CD8-positive, alpha-beta memory T cell (primary cell): ENCODE data around the gene CEND1. TPM values are rescaled to one million over a fixed set of nuclear protein-coding genes. Genes with fewer than 3 reads are reported as not detected.

Experiments used
- CTCF ChIA-PET: fragments of 350-600 bp; sonication (Branson Sonifier 250); formaldehyde crosslinking; loops from one replicate; lab custom pipeline; 2021; ENCODE audit warnings: antibody characterized with exemption; lab: Charles Lee
- POLR2A ChIA-PET: fragments of 350-600 bp; sonication (Branson Sonifier 250); formaldehyde crosslinking; loops from one replicate; lab custom pipeline; 2021; ENCODE audit warnings: antibody characterized with exemption; lab: Charles Lee
- DNase-seq, 5 donors: peaks; one replicate each; pipeline versions ENCODE4 v3.0.0 to v3.0.0-alpha.2; 2020 to 2022; ENCODE audit warnings: mixed read lengths in 1 of 5
- H3K27ac ChIP-seq: one replicate; pipeline ENCODE4 v1.7.0; 2013; ENCODE audit warnings: low read depth, mild to moderate bottlenecking, low read length, moderate library complexity
- H3K27me3 ChIP-seq: 2 replicates; pipeline ENCODE4 v1.7.0; 2013; ENCODE audit warnings: low read length, mild to moderate bottlenecking; ENCODE audit not compliant: insufficient read depth, poor library complexity, severe bottlenecking
- H3K36me3 ChIP-seq: 2 replicates; pipeline ENCODE4 v1.7.0; 2013; ENCODE audit warnings: mild to moderate bottlenecking, low read length, moderate library complexity; ENCODE audit not compliant: insufficient read depth
- H3K4me1 ChIP-seq: 2 replicates; pipeline ENCODE4 v1.7.0; 2013; ENCODE audit warnings: mild to moderate bottlenecking, low read length, moderate library complexity; ENCODE audit not compliant: insufficient read depth
- H3K4me3 ChIP-seq: 2 replicates; pipeline ENCODE4 v1.7.0; 2013; ENCODE audit warnings: mild to moderate bottlenecking, low read length
- H3K9me3 ChIP-seq: 2 replicates; pipeline ENCODE4 v1.7.0; 2013; ENCODE audit warnings: mild to moderate bottlenecking, low read length
- H3K27ac Mint-ChIP-seq, 8 donors: one replicate each; pipeline ENCODE4 v1.8.0; 2020 to 2021; ENCODE audit warnings: mixed read lengths in 8 of 8, mild to moderate bottlenecking in 6 of 8, inconsistent platforms in 3 of 8, moderate library complexity in 3 of 8
- H3K27me3 Mint-ChIP-seq, 2 donors: one replicate each; pipeline ENCODE4 v1.8.0; 2020 to 2021; ENCODE audit warnings: mixed read lengths in 2 of 2, mild to moderate bottlenecking in 1 of 2, moderate library complexity in 1 of 2
- H3K36me3 Mint-ChIP-seq, 3 donors: one replicate each; pipeline ENCODE4 v1.8.0; 2020 to 2021; ENCODE audit warnings: mixed read lengths in 3 of 3, inconsistent platforms in 1 of 3, mild to moderate bottlenecking in 1 of 3
- H3K4me1 Mint-ChIP-seq, 3 donors: one replicate each; pipeline ENCODE4 v1.8.0; 2020 to 2021; ENCODE audit warnings: mixed read lengths in 3 of 3, inconsistent platforms in 1 of 3, mild to moderate bottlenecking in 1 of 3
- H3K4me3 Mint-ChIP-seq, 7 donors: one replicate each; pipeline ENCODE4 v1.8.0; 2020 to 2021; ENCODE audit warnings: mixed read lengths in 7 of 7, mild to moderate bottlenecking in 6 of 7, moderate library complexity in 4 of 7, inconsistent platforms in 2 of 7
- H3K9me3 Mint-ChIP-seq, 5 donors: one replicate each; pipeline ENCODE4 v1.8.0; 2020 to 2022; ENCODE audit warnings: mixed read lengths in 5 of 5, mild to moderate bottlenecking in 3 of 5, moderate library complexity in 2 of 5, inconsistent platforms in 1 of 5
- polyA plus RNA-seq: library from polyadenylated mRNA; unstranded; fragments of 300-500 nt; fragmentation: Illumina TruSeq; gene quantifications from one replicate; pipeline ENCODE4 v1.2.3, GENCODE V29; 2021
- total RNA-seq, 2 experiments: library from RNA; stranded (reverse); gene quantifications; one replicate each; pipeline ENCODE4 v1.2.3, GENCODE V29; 2021

CEND1 gene
- total and polyA plus RNA-seq, 3 experiments from 2014 or later = 0.13 to 2.6 (median 2.1) TPM

DNA sequence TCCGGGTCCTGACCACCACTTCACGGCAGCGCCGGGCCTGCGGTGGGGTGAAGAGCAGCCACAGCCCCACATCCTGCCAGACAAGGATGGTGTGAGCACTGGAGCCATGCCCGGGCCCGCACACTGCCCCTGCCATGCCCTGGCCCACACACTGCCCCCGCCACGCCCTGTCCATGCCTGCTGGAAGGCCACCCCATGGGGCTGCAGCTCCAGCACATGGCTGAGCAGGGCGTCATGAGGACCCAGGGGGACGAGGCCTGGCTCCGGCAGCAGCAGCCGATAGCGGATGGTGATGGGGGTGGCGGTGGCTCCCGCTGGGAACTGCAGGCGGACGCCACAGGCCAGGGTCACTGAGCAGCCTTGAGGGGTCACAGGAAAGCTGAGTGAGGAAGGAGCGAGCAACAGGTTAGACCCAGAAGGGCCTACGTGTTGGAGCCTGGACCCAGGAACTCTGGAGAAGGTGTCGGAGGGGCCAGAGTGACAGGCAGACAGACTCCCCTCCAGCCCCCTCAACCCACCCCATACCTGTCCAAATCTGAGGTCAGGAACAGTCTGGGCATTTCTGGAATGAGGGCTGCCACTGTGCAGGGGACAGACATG, 12.2 kb upstream of the CEND1 start:
- H3K9me3 ChIP-seq = no peaks in the 10 kb centered on the region
- Mint-ChIP-seq H3K36me3 (peaks cover 0 to 2% (median 0%) of the 10 kb centered on the region in 3 donors), H3K4me1 (peaks cover 2 to 18% (median 6%) of the 10 kb centered on the region in 3 donors), H3K4me3 (peak overlapping the region in 2 of 7 donors; percentile 19 to 68), H3K27me3 (no peaks in the 10 kb centered on the region), H3K9me3 (no peaks in the 10 kb centered on the region), H3K27ac (peak overlapping the region in 1 of 8 donors; percentile 60)
- H3K4me3 ChIP-seq = no peak overlapping the region
- peaks cover 13% of the 10 kb centered on the region for H3K4me1 ChIP-seq
- H3K36me3 ChIP-seq = no peaks in the 10 kb centered on the region
- POLR2A ChIA-PET = no interaction called here
- H3K27ac ChIP-seq = no peak overlapping the region
- CTCF ChIA-PET = interaction anchor here (1.3 kb wide), 1 partner anchor 54 kb away, joined by 4 read pairs; the partner anchor contains the start of gene TALDO1
- H3K27me3 ChIP-seq = no peaks in the 10 kb centered on the region
- no peak for DNase-seq

DNA sequence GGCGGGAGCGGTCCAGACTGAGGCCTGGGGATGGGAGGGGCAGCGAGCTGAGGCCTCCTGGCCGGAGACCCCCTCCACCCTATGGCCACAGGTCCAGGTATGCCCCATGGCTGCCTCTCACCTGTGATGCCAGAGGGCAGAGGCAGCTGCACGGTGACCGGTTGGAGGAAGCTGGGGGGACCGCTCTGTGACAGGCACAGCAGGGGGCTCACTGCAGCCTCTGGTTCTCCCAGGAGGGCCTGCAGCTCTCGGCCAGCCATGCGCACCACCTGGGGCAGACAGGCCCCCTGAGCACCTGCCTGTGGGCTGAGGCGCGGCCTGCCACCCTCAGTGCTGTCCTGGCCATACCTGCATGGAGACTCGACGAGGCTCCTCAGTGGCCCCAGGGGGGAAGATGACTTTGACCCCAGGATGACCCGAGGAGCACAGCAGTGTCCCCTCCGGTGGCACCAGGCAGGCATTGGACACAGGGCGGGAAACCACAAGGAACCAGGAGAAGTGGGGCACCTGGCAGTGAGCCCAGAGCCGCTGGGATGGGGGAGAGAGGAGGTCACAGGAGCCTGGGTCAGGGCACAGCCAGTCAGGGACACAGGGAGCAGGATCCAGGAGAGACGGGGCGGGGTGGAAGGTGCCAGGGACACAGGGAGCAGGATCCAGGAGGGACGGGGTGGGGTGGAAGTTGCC, 11.3 kb upstream of the CEND1 start:
- Mint-ChIP-seq H3K36me3 (peaks cover 0 to 2% (median 0%) of the 10 kb centered on the region in 3 donors), H3K4me3 (peak overlapping the region in 2 of 7 donors; percentile 11 to 68), H3K27ac (peak overlapping the region in 1 of 8 donors; percentile 23), H3K9me3 (no peaks in the 10 kb centered on the region), H3K4me1 (peaks cover 9 to 27% (median 11%) of the 10 kb centered on the region in 3 donors), H3K27me3 (no peaks in the 10 kb centered on the region)
- Histone ChIP-seq H3K36me3 (no peaks in the 10 kb centered on the region), H3K27ac (no peak overlapping the region), H3K27me3 (no peaks in the 10 kb centered on the region), H3K4me3 (no peak overlapping the region), H3K9me3 (no peaks in the 10 kb centered on the region), H3K4me1 (peaks cover 22% of the 10 kb centered on the region)
- POLR2A ChIA-PET = interaction anchor here (1.3 kb wide), 1 partner anchor 18 kb away, joined by 3 read pairs; the partner anchor contains the start of gene PNPLA2
- DNase-seq = no peak
- CTCF ChIA-PET = interaction anchor here (0.7 to 1.4 kb wide), 3 partner anchors 18 to 54 kb away, joined by 3 to 4 read pairs (median 4); partner anchors contain the start of genes PNPLA2 and TALDO1

DNA sequence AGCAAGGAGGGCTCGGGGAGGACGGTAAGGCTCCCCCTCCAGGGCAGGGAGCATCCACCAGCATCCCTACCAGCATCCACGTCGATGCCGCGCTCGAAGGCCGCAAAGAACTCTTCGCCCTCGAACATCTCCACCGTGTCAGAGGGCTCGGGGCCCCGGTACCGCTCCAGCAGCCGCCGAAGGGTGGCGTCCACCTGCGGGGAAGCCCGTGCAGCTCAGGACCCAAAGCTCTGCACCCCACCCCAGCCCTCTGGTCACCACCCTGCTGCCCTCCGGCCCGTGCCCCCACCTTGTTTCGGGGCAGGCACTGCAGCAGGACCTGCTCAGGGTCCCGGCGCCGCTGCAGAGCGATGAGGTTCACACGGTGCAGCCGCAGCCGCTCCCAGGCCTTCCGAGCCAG, 10.6 kb upstream of the CEND1 start:
- peaks cover 0 to 4% (median 0%) of the 10 kb centered on the region in 3 donors for H3K36me3 Mint-ChIP-seq
- DNase-seq = no peak
- H3K27me3 ChIP-seq = no peaks in the 10 kb centered on the region
- H3K4me3 Mint-ChIP-seq = peak overlapping the region in 1 of 7 donors; percentile 74
- no peaks in the 10 kb centered on the region for H3K36me3 ChIP-seq
- H3K27ac Mint-ChIP-seq = peak overlapping the region in 1 of 8 donors; percentile 56
- ChIA-PET POLR2A (interaction anchor here (1.3 kb wide), 1 partner anchor 18 kb away, joined by 3 read pairs; the partner anchor contains the start of gene PNPLA2), CTCF (interaction anchor here (1.3 to 1.4 kb wide), 2 partner anchors 19 to 53 kb away, joined by 4 read pairs; partner anchors contain the start of genes PNPLA2 and TALDO1)
- peaks cover 27% of the 10 kb centered on the region for H3K4me1 ChIP-seq
- no peaks in the 10 kb centered on the region for H3K9me3 ChIP-seq
- no peaks in the 10 kb centered on the region for H3K27me3 Mint-ChIP-seq
- H3K27ac ChIP-seq = no peak overlapping the region
- peaks cover 13 to 30% (median 14%) of the 10 kb centered on the region in 3 donors for H3K4me1 Mint-ChIP-seq
- no peaks in the 10 kb centered on the region for H3K9me3 Mint-ChIP-seq
- H3K4me3 ChIP-seq = no peak overlapping the region

DNA sequence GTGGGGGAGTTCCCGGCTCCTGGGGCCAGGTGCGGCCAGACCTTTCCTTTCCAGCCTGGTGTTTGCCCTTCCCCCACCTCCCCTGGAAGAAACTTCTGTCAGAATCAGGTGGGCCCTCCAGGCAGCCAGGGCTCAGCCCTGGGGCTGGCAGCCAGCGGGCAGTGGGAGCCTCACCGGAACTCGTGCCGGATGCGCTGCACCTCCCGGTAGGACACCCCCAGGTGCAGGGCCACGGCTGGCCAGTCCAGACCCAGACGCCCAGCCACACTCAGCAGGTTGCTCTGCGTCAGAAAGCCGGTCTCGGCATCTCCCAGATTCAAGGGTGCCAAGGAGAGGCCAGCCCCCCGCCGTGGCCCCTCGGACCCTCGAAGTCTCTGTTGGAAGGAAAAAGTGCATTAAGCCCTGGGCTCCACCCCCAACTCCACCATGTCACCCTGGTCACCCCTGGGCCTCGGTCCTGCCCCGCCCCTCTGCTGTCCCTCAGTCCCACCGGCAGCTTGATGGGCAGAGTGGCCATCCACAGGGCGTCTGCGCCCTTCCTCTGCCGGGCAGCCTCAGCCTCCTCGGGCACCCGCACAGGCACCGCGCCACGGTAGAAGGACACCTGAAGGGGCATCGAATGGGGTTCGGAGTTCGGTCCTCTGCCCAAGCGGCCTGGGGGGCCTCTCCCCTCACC, 9.9 kb upstream of the CEND1 start:
- Mint-ChIP-seq H3K4me3 (peak overlapping the region in 2 of 7 donors; percentile 66 to 74), H3K27ac (peak overlapping the region in 1 of 8 donors; percentile 56), H3K27me3 (no peaks in the 10 kb centered on the region), H3K36me3 (peaks cover 0 to 4% (median 0%) of the 10 kb centered on the region in 3 donors), H3K9me3 (no peaks in the 10 kb centered on the region), H3K4me1 (peaks cover 12 to 28% (median 14%) of the 10 kb centered on the region in 3 donors)
- Histone ChIP-seq H3K4me1 (peaks cover 34% of the 10 kb centered on the region), H3K27me3 (no peaks in the 10 kb centered on the region), H3K36me3 (no peaks in the 10 kb centered on the region), H3K27ac (no peak overlapping the region), H3K9me3 (no peaks in the 10 kb centered on the region), H3K4me3 (no peak overlapping the region)
- no peak for DNase-seq
- ChIA-PET CTCF (interaction anchor here (1.2 to 1.3 kb wide), 2 partner anchors 19 to 24 kb away, joined by 3 to 4 read pairs; partner anchors contain the start of gene PNPLA2), POLR2A (interaction anchor here (1.3 kb wide), 2 partner anchors 19 kb away, joined by 3 to 6 read pairs; partner anchors contain the start of gene PNPLA2)

DNA sequence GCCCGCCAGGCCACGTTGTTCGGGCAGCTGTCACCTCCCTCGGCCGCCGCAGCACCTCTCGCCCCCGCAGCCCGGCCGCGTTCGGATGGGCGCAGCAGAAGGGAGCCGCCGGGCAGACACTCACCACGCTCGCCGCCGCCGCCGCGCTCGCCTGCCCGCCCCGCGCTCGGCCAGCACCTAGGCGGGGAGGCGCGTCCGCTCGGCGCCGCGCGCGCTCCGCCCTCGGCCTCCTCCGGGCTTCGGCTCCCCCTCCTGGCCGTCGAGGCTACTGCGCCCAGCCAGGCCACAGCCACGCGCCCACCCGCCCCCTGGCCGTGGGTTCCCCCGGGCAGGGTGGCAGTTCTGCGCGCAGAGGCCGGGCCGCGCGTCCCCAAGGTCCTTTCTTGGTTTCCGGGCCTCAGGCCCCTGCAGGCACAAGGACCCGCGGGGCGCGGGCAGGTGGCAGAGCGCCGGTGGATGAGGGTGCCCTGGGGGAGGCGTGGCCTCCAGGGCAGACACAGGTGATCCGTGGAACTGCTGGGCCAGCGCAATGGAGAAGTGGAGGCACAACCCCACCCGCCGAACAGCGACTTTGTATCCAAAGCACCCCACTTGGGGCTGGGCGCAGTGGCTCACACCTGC, 8.3 kb upstream of the CEND1 start, which contains the start of gene SLC25A22:
TSS of gene SLC25A22 (minus strand) at position 189 of the 621 bp plus-strand sequence. CDS start 3,275 bp downstream, outside the sequence.
- Mint-ChIP-seq H3K36me3 (peaks cover 0 to 13% (median 0%) of the 10 kb centered on the region in 3 donors), H3K27ac (peak within 1 kb of the TSS; percentile 87 to 98 (median 95)), H3K4me3 (peak within 1 kb of the TSS; percentile 91 to 94 (median 92)), H3K9me3 (no peaks in the 10 kb centered on the region), H3K27me3 (no peaks in the 10 kb centered on the region), H3K4me1 (peaks cover 12 to 26% (median 14%) of the 10 kb centered on the region in 3 donors)
- Histone ChIP-seq H3K27ac (peak within 1 kb of the TSS; percentile 86), H3K27me3 (no peaks in the 10 kb centered on the region), H3K9me3 (no peaks in the 10 kb centered on the region), H3K36me3 (peaks cover 4% of the 10 kb centered on the region), H3K4me3 (peak within 1 kb of the TSS; percentile 92), H3K4me1 (peaks cover 25% of the 10 kb centered on the region)
- ChIA-PET POLR2A (interaction anchor here (0.7 to 1.5 kb wide), 3 partner anchors 21 to 218 kb away, joined by 3 to 6 read pairs (median 4); partner anchors contain the start of genes PNPLA2 and TALDO1), CTCF (interaction anchor here (0.7 to 1.3 kb wide), 4 partner anchors 21 to 102 kb away, joined by 3 to 4 read pairs (median 4); partner anchors contain the start of genes PNPLA2 and TMEM80)
- DNase-seq = peak; percentile 76 to 88 (median 82)

DNA sequence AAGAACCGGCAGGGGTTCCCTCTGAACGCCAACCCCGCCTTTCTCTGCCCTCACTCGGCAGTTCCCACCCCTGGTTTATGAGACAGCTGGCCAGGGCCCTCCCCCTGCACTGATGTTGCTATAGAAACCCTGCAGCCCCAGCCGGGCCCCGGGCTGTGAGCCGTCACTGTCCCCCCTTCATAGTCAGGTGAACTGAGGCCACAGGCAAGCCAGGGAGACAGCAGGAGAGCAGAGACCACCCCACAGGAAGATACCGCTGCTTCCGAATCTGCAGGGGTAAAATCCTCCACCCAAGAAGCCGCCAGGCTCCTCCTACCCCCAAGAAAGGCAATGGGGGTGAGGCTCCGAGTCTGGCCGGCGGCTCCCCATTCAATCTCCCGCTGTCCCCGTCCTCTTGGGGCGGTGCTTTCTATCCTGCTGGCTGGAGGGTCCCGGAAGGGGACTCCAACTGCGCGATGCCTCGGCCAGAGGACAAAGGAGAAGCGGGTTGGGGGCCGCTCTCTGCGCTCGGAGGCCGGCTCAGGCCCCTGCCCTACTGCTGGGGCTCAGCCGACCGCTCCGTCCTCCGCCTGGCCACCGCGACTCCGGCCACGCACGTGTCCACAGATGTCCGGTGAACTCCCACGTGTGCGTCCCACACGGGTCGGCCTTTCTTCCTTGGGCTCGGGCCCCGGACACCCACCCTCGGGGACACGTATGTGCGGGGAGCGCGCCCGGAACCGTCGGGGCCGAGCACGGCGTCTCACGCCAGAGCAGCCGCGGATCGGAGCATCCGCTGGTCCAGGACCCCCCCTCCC, 7.6 kb upstream of the CEND1 start:
- H3K9me3 Mint-ChIP-seq = no peaks in the 10 kb centered on the region
- CTCF ChIA-PET = interaction anchor here (1.3 kb wide), 1 partner anchor 71 kb away, joined by 3 read pairs; no protein-coding TSS in a partner anchor
- H3K27me3 Mint-ChIP-seq = no peaks in the 10 kb centered on the region
- POLR2A ChIA-PET = interaction anchor here (0.6 to 2.5 kb wide), 5 partner anchors 11 to 284 kb away, joined by 3 to 8 read pairs (median 6); partner anchors contain the start of genes PNPLA2, RPLP2 and TALDO1
- Histone ChIP-seq H3K36me3 (peaks cover 4% of the 10 kb centered on the region), H3K4me1 (peaks cover 25% of the 10 kb centered on the region), H3K9me3 (no peaks in the 10 kb centered on the region), H3K4me3 (peak overlapping the region; percentile 92), H3K27me3 (no peaks in the 10 kb centered on the region), H3K27ac (peak overlapping the region; percentile 86)
- DNase-seq = peak; percentile 77 to 93 (median 81)
- H3K27ac Mint-ChIP-seq = peak overlapping the region; percentile 87 to 98 (median 95)
- H3K36me3 Mint-ChIP-seq = peaks cover 0 to 14% (median 0%) of the 10 kb centered on the region in 3 donors
- peak overlapping the region; percentile 91 to 94 (median 92) for H3K4me3 Mint-ChIP-seq
- peaks cover 12 to 26% (median 14%) of the 10 kb centered on the region in 3 donors for H3K4me1 Mint-ChIP-seq
